HT1080 (cell line): ENCODE results near the gene SPDYC. TPM values are rescaled to one million over a fixed set of nuclear protein-coding genes. Genes with fewer than 3 reads are reported as not detected.
A peak's percentile ranks its signal among the peaks of the same experiment; 100 is the strongest.

ENCODE experiments used
- DNase-seq: peaks from one replicate; pipeline ENCODE4 v3.0.0-alpha.2; 2015; ENCODE audit warnings: low read depth
- total RNA-seq: library from RNA; depleted of rRNA; stranded (reverse); fragments of >200 nt; shearing (Covaris generic); gene quantifications from 2 replicates; pipeline ENCODE4 v1.2.3, GENCODE V29; 2014

SPDYC gene
- total RNA-seq, 1 experiment from 2014 or later: not detected

- DNase-seq: no peak
These were observed 35.6 kb downstream of the SPDYC start for GRCh38 chr11:65205602-65205967.

- no peak for DNase-seq
These were observed 36.4 kb downstream of the SPDYC start for GRCh38 chr11:65206441-65206841.

GRCh38 chr11:65206901-65207300 is 36.9 kb downstream of the SPDYC start:
- DNase-seq: no peak

GRCh38 chr11:65207918-65208784 is 38.1 kb downstream of the SPDYC start:
- DNase-seq: no peak

GRCh38 chr11:65208785-65209710 is 39.0 kb downstream of the SPDYC start:
- no peak for DNase-seq

- no peak for DNase-seq
These were observed 39.8 kb downstream of the SPDYC start for GRCh38 chr11:65209711-65210360.

- no peak for DNase-seq
These were observed 40.3 kb downstream of the SPDYC start for GRCh38 chr11:65210361-65210731.

GRCh38 chr11:65210748-65211147 is 40.7 kb downstream of the SPDYC start:
- DNase-seq: no peak

GRCh38 chr11:65211293-65212105 is 41.5 kb downstream of the SPDYC start:
- DNase-seq: no peak

GRCh38 chr11:65212226-65212801 is 42.3 kb downstream of the SPDYC start:
- no peak for DNase-seq

- DNase-seq: peak; percentile 51
These were observed 43.5 kb downstream of the SPDYC start for GRCh38 chr11:65213322-65214211.

GRCh38 chr11:65214212-65214845 is 44.3 kb downstream of the SPDYC start:
- DNase-seq: no peak

GRCh38 chr11:65215441-65216076 is 45.5 kb downstream of the SPDYC start:
- no peak for DNase-seq

GRCh38 chr11:65216830-65217229 is 46.8 kb downstream of the SPDYC start:
- DNase-seq: no peak

GRCh38 chr11:65217441-65218423 is 47.7 kb downstream of the SPDYC start:
- no peak for DNase-seq

- DNase-seq: no peak
These were observed 48.4 kb downstream of the SPDYC start for GRCh38 chr11:65218446-65218845.

GRCh38 chr11:65219930-65220213 is 49.8 kb downstream of the SPDYC start:
- no peak for DNase-seq

GRCh38 chr11:65221026-65221425 is 51.0 kb downstream of the SPDYC start:
- no peak for DNase-seq
